Omental fat pad (tissue), 4 donors: Measurements from ENCODE around the gene DUSP10. TPM values are rescaled to one million over a fixed set of nuclear protein-coding genes. Genes with fewer than 3 reads are reported as not detected.

Source experiments
- ATAC-seq: fragments of 150-250 bp; one replicate; pipeline ENCODE4 v1.9.1; 2016; ENCODE audit warnings: mild to moderate bottlenecking, moderate library complexity; ENCODE audit not compliant: low FRiP score
- DNase-seq: peaks from one replicate; pipeline ENCODE4 v3.0.0-alpha.2; 2019; ENCODE audit warnings: low spot score
- total RNA-seq, 4 donors: library from RNA; depleted of rRNA; stranded (reverse); fragments of >200 nt; gene quantifications; one replicate each; pipeline ENCODE4 v1.1.0, GENCODE V29; 2016
- TF ChIP-seq, protein P1 (sequence below), 3 donors: fragments of 450-650 bp; IDR thresholded peaks; one replicate each; pipeline ENCODE4 v1.5.1; 2016 to 2017; ENCODE audit warnings: antibody characterized with exemption in 3 of 3, mild to moderate bottlenecking in 3 of 3, moderate library complexity in 2 of 3

Gene DUSP10
- total RNA-seq, 4 donors from 2014 or later = 3.1 to 13.0 (median 10.2) TPM

DNA sequence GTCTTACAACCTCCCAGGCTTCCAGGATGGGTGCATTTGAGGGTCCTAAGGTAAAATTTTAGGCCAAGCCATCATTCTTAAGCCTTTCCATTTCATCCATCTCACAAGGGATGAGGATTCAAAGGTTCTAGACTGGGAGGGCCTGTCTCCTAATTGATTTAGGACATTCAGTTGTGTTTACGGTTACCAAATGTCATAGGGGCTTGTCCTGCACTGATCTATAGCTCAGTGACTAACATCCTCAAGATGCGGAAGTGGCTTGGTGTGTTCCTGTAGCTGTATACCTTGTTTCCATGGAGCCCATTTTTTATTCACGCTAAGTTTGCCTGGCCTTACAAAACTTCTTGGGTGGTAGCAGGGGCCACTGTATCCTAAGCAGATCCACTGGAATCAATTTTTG is 52.8 kb downstream of the DUSP10 start:
- ATAC-seq = no peak
- no peak for DNase-seq
- TF ChIP-seq, protein P1, sequence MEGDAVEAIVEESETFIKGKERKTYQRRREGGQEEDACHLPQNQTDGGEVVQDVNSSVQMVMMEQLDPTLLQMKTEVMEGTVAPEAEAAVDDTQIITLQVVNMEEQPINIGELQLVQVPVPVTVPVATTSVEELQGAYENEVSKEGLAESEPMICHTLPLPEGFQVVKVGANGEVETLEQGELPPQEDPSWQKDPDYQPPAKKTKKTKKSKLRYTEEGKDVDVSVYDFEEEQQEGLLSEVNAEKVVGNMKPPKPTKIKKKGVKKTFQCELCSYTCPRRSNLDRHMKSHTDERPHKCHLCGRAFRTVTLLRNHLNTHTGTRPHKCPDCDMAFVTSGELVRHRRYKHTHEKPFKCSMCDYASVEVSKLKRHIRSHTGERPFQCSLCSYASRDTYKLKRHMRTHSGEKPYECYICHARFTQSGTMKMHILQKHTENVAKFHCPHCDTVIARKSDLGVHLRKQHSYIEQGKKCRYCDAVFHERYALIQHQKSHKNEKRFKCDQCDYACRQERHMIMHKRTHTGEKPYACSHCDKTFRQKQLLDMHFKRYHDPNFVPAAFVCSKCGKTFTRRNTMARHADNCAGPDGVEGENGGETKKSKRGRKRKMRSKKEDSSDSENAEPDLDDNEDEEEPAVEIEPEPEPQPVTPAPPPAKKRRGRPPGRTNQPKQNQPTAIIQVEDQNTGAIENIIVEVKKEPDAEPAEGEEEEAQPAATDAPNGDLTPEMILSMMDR (IDR thresholded peaks at IDR 0.05) = no peak

DNA sequence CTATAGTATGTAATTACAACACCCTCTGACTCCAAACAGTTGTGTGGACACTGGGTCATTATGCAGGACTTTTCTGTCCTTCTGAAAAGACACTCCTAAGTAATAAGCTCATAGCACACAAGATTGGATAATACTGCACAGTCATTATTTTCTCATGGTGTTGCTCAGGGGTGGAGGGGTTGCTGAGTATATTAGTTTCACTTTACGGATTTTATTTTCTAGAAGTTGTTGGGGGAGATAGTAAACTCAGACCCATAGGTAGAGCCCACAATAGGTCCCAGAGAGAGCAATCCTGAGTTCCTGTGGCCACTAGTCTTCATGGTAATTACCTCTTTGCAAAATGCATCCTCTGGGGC is 53.4 kb downstream of the DUSP10 start:
- ATAC-seq (no peak), DNase-seq (no peak)
- TF ChIP-seq, protein P1 (IDR thresholded peaks at IDR 0.05) = no peak

DNA sequence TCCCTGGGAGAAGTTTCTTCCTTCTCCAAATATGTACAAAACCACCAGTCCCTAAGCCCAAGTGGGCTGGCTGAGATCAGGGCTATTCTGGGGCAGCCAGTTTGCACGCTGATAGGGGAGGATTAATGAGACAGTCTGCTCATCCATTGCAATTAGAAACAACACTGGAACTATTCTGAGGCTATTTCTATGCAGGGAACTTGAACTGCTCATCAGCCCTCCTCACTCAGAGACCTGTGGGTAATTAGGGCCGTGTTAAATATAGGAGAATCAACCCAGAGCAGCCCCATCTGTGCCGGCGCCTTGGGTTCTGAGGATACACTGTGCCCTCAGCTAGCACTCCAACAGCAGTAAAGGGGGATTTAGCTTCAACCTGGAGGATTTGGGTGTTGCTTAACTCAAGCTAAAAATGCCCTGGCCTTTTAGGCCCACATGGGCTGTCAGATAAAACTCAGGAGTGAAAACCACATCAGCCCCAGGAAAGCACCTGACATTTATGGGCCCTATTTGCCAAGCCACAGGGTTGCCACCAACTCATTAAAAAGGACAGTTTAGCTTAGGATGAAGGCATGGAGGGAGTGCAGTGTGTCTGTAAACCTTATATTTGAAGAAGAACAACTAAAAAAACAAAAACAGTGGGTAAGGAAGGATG is 53.9 kb downstream of the DUSP10 start:
- ATAC-seq (no peak), DNase-seq (no peak)
- TF ChIP-seq, protein P1 (IDR thresholded peaks at IDR 0.05) = no peak

DNA sequence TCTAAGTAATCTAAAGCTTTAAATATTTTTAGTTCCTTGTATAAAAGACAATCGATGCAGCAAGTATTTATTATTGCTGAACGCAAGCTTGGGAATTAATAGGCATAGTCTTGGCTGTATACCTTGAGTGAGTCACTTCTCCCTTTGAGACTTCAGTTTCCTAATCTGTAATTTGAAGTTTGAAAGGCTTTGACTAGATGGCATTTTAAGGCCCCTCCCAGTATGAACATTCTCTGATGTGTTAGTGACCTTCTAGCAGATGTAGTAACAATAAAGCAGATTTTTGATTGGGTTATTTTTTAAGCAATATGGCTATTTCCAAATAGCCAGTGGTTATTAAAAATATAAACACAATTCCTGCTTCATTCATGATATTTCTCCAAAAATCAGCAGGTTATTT is 58.2 kb downstream of the DUSP10 start:
- ATAC-seq (no peak), DNase-seq (no peak)
- TF ChIP-seq, protein P1 (IDR thresholded peaks at IDR 0.05) = no peak

DNA sequence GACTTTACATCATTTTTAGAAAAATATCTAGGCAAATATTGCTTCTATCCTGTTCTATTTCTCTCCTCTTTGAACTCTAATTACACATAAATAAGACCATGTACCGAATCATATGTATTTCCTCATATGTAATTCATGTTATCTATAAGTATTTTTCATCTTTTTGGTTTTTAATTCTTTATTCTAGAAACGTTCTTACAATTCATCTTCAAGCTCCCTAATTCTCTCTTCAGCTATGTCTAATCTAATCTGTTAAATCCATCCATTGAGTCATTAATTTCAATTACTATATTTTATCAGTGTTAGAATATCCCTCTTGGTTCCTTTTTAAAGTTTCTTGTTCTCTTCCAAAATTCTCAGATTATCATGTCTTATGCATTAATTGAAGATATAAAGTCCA is 61.8 kb downstream of the DUSP10 start:
- ATAC-seq (no peak), DNase-seq (no peak)
- TF ChIP-seq, protein P1 (IDR thresholded peaks at IDR 0.05) = no peak

DNA sequence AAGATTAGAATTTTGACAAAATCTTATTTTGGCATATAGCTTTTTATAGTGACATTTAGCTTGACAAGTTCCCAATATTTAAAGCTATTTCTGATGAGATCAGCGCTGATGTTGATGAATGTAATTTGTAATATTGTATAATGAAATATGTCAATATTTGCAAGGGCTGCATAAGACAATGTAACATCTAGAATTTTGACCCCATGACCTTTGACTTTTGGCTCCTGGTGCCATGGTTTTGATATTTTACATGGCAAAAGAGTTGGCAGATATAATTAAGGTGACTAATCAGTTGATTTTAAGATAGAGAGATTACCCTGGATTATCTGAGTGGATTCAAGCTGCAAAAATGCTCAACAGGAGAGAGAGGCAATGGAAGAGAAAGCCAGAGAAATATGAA is 63.9 kb downstream of the DUSP10 start:
- DNase-seq (no peak), ATAC-seq (no peak)
- TF ChIP-seq, protein P1 (IDR thresholded peaks at IDR 0.05) = no peak
